Effector memory CD4-positive, alpha-beta T cell (primary cell): ENCODE data around the gene RTKN.
A peak's percentile ranks its signal among the peaks of the same experiment; 100 is the strongest.
"Not testable (repeated sequence)": the region's sequence is repeated elsewhere in the genome, so short reads cannot be mapped to it uniquely, and the experiment has no call there.

ENCODE experiments used
- DNase-seq, 3 donors: peaks; one replicate each; pipeline ENCODE4 v3.0.0-alpha.2; 2020
- H3K27ac ChIP-seq: 2 replicates; pipeline ENCODE4 v1.7.0; 2013; ENCODE audit warnings: mild to moderate bottlenecking, low read length, moderate library complexity; ENCODE audit not compliant: insufficient read depth, poor library complexity, severe bottlenecking
- H3K27me3 ChIP-seq: replicated peaks from 2 replicates; pipeline ENCODE4 v1.7.0; 2013; ENCODE audit warnings: mild to moderate bottlenecking, low read length; ENCODE audit not compliant: insufficient read depth, control insufficient read depth, poor library complexity, severe bottlenecking
- H3K36me3 ChIP-seq: 2 replicates; pipeline ENCODE4 v1.7.0; 2013; ENCODE audit warnings: mild to moderate bottlenecking, low read length, moderate library complexity; ENCODE audit not compliant: control insufficient read depth, insufficient read depth
- H3K4me1 ChIP-seq: 2 replicates; pipeline ENCODE4 v1.7.0; 2013; ENCODE audit warnings: low read length, mild to moderate bottlenecking; ENCODE audit not compliant: control insufficient read depth, insufficient read depth, poor library complexity, severe bottlenecking
- H3K4me3 ChIP-seq: 2 replicates; pipeline ENCODE4 v1.7.0; 2013; ENCODE audit warnings: low read length, low read depth, mild to moderate bottlenecking; ENCODE audit not compliant: insufficient read depth, poor library complexity, severe bottlenecking
- H3K9me3 ChIP-seq: 2 replicates; pipeline ENCODE4 v1.7.0; 2013; ENCODE audit warnings: mild to moderate bottlenecking, low read length, moderate library complexity; ENCODE audit not compliant: control insufficient read depth

The RTKN gene

DNA sequence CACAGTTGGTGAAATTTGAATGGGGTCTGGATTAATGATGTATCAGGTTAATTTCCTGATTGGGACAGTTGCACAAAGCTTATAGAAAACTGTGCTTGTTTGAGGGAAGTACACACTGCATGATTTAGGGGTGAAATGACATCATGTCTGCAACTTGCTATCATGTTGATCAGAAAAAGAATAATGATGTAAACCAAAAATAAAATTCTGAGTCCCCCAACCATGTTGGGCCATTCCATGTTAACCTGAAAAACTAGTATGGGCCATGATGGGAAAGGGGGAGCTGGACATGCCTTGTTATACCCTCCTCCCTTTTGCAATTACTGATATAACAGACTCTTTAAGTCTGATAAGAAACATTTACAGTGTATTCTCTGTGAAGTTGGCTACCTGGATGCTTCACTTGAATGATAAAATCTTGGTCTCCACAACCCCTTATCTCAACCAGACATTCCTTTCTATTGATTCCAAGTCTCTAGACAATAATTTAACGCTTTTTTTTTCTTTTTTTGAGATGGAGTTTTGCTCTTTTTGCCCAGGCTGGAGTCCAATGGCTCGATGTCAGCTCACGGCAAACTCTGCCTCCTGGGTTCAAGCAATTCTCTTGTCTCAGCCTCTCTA is 8.9 kb upstream of the RTKN start:
- Histone ChIP-seq H3K27ac (no peak overlapping the region), H3K27me3 (no peaks in the 10 kb centered on the region), H3K4me3 (no peak overlapping the region), H3K36me3 (no peaks in the 10 kb centered on the region), H3K9me3 (no peaks in the 10 kb centered on the region), H3K4me1 (peaks cover 8% of the 10 kb centered on the region)
- DNase-seq = no peak

DNA sequence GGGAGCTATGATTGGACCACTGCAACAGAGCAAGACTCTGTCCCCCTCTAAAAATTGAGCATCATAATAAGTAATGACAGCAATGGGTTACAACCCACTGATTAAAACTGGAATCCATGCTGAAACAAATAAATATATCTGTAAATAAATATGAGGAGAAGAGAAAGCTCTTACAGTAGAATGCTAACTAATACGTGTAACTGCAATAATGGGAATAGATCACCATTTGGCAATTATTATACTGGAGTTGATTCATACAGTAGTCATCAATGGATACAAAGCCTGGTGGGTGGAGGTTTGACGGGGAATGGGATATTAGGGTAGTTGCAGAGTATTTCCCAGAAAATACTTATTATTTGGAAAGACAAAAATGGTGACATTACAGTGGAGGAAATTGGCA is 7.0 kb upstream of the RTKN start:
- Histone ChIP-seq H3K27ac (no peak overlapping the region), H3K4me1 (no peaks in the 10 kb centered on the region), H3K4me3 (no peak overlapping the region), H3K9me3 (no peaks in the 10 kb centered on the region), H3K27me3 (no peaks in the 10 kb centered on the region), H3K36me3 (no peaks in the 10 kb centered on the region)
- DNase-seq = no peak

DNA sequence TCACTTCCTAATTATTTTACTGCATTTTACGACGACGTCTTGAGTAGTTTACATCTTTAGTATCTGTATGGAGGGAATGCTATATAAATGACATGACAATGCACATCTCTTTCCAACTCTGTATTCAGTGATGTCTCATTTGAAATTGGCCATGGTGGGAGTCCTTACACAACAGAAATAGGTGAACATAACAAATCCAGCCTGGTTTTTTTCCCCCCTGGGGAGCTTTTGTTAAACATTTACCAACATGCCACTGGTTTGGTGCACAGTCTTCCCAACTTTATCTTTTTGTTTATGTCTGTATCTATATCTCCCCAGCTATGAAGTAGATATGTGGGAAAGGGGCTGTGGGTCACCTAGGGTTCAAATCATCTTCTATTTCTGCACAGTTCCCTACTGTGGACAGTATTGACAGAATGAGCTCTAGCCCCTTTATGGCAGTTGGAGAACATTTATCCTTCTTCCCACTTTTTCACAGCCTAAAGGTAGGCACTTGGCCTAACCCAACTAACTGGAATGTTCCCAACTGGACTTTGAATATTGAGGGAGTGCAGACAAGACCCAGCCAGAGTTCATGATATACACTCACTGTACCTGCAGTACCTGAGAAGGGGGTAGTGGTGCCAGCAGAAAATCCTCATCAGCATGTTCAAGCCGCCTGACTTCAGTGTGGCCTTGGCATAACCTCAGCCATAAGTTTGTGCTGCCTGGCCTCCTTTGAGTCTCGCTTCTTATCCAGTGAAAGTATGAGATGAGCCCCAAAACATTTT is 5.7 kb upstream of the RTKN start:
- H3K4me3 ChIP-seq = no peak overlapping the region
- H3K9me3 ChIP-seq = no peaks in the 10 kb centered on the region
- peaks cover 5% of the 10 kb centered on the region for H3K27me3 ChIP-seq
- no peaks in the 10 kb centered on the region for H3K4me1 ChIP-seq
- H3K27ac ChIP-seq = no peak overlapping the region
- no peak for DNase-seq
- no peaks in the 10 kb centered on the region for H3K36me3 ChIP-seq

DNA sequence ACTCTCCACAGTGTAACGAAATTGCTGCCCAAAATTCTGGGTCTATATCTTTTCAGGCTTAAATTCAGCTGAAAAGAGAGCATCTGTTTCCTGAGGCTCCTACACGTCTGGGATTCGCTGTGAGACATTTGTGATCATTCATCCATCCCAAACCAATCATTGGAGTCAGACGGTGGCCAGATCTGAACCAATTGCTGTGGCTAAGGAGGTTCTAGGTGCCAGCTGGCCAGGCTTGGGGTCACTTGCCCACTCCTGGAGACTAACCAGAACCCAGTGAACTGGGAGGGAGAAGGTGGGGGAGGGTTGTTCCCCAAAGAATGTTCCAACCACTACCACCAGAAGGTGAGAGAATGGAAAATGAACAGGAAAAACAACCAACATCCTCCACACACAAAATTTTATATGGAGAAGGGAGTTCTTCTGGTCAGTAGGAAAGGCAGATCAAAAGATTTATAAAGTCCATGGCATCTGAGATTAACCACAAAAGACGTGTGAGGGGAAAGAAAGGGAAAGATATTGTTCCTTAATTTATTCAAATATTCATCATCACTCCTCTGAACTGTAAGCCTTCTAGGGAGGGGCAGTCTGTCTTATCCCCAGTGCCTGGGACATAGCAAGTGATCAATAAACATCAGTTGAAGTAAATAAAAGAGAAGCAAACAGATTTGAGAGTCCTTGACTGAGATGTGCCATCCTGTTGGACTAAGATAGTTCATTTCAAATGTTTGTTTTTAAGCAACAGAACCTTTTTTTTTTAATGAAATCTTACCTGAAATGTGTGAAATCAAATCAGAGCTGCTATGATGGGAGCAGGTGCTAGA is 3.0 kb upstream of the RTKN start:
- no peak for DNase-seq
- peaks cover 19% of the 10 kb centered on the region for H3K4me1 ChIP-seq
- H3K27me3 ChIP-seq = peaks cover 31% of the 10 kb centered on the region
- no peaks in the 10 kb centered on the region for H3K9me3 ChIP-seq
- no peak overlapping the region for H3K4me3 ChIP-seq
- no peak overlapping the region for H3K27ac ChIP-seq
- H3K36me3 ChIP-seq = no peaks in the 10 kb centered on the region

DNA sequence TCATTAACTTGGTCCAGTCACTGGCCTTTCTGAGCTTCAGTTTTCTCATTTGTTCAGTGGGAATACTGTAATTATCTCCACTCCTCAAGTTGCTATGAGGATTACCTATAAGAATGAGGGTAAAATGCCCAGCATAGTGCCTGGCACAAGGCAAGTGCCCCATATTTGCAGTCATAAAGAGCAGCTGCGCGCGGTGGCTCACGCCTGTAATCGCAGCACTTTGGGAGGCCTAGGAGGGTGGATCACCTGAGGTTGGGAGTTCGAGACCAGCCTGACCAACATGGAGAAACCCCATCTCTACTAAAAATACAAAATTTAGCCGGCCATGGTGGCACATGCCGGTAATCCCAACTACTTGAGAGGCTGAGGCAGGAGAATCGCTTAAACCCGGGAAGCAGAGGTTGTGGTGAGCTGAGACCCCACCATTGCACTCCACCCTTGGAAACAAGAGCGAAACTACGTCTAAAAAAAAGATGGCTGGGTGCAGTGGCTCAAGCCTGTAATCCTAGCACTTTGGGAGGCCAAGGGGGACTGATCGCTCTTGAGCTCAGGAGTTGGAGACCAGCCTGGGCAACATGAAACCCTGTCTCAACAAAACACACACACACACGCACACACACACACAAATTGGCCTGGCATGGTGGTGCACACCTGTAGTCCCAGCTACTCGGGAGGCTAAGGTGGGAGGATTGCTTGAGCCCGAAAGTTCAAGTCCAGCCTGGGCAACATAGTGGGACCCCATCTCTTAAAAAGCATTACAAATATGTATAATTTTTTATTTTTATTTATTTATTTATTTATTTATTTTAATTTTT is 953 bp upstream of the RTKN start:
- H3K4me3 ChIP-seq, H3K36me3 ChIP-seq, H3K9me3 ChIP-seq, DNase-seq, H3K27ac ChIP-seq: not testable (repeated sequence)
- peaks cover 19% of the 10 kb centered on the region for H3K4me1 ChIP-seq
- peaks cover 37% of the 10 kb centered on the region for H3K27me3 ChIP-seq

DNA sequence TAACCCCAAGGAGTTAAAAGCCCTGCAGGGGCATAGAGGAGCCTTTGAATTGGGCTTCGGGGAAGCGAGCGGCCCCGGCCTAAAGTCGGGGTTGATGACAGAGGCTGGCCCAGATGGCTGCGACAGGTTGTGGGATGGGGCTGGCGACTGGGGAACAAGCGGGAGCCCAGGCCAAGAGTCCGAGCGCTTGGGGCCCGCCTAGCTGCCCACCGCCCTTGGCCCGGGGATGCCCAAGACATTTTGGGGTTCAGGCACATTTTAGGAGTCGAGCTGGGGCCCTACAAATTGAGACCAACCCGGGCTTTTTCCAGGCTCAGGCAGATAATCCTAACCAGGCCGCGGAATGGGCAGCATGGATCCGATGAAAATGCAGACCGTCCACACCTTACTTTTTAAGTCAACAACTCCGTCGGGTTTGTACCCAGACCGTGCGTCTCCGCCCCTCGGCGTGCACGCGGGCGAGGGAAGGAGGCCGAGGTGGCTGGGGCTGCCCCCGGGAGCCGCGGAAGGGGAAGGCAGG is 507 bp downstream of the RTKN start:
- DNase-seq = no peak
- peaks cover 19% of the 10 kb centered on the region for H3K4me1 ChIP-seq
- H3K27me3 ChIP-seq = peaks cover 37% of the 10 kb centered on the region

DNA sequence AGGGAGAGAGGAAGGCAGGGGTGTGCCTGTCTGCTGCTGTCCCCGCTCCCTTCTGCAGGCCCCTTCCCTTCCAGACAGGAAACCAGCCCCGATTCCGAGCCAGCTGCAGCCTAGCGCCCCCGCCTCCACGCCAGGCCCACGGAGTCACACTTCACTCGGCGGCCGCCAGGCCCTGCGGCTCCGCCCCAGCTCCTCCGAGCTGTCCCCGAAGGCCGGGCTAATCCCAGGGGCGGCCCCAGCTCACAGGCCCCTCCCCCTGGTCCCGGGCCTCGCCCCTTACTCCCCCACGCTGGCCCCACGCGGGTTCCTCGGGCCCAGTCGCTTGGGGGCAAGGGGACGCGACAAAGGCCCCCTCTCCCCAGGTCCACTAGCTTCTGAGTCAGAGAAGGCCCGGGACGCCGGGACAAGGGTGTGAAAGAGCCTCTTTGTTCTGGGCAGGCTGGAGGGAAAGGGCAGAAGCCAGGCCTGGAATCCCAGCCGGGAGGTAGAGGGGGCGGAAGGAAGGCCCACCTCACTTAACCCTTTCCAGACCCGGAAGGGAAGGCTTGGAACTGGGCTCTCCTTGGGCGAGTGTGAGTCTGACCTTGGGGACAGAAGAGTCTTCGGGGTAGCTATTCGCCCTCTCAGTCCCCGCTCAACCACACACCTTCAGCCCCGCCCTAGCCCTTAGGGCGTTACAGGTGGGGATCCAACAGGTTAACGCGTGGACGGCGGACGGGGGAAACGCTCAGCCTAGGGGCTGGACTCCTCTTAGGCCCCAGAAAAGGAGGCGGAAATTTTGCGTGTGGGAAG is 1.2 kb downstream of the RTKN start:
- H3K36me3 ChIP-seq = no peaks in the 10 kb centered on the region
- no peaks in the 10 kb centered on the region for H3K9me3 ChIP-seq
- H3K27ac ChIP-seq = no peak overlapping the region
- no peak overlapping the region for H3K4me3 ChIP-seq
- DNase-seq = no peak
- peaks cover 19% of the 10 kb centered on the region for H3K4me1 ChIP-seq
- peaks cover 37% of the 10 kb centered on the region for H3K27me3 ChIP-seq

More for the DNA sequence above, 507 bp downstream of the RTKN start:
- peak overlapping the region; percentile 35 for H3K4me3 ChIP-seq
- H3K9me3 ChIP-seq = no peaks in the 10 kb centered on the region
- no peak overlapping the region for H3K27ac ChIP-seq
- H3K36me3 ChIP-seq = no peaks in the 10 kb centered on the region

- Histone ChIP-seq H3K27ac (no peak overlapping the region), H3K4me1 (peaks cover 19% of the 10 kb centered on the region), H3K4me3 (no peak overlapping the region), H3K27me3 (peaks cover 37% of the 10 kb centered on the region), H3K36me3 (no peaks in the 10 kb centered on the region), H3K9me3 (no peaks in the 10 kb centered on the region)
- no peak for DNase-seq
These were observed 1.8 kb downstream of the RTKN start for GRCh38 chr2:74439803-74440377.

- peaks cover 37% of the 10 kb centered on the region for H3K27me3 ChIP-seq
- DNase-seq = no peak
- no peak overlapping the region for H3K27ac ChIP-seq
- H3K9me3 ChIP-seq = no peaks in the 10 kb centered on the region
- H3K4me1 ChIP-seq = peaks cover 19% of the 10 kb centered on the region
- no peaks in the 10 kb centered on the region for H3K36me3 ChIP-seq
- no peak overlapping the region for H3K4me3 ChIP-seq
These were observed 2.4 kb downstream of the RTKN start for GRCh38 chr2:74439373-74439772.
